Peyer's patch (tissue), 4 donors: ENCODE data around the gene COL20A1.

Experiments
- CTCF ChIP-seq, 6 experiments: fragments of 450-650 bp in 4 of 6; fragments of 200-600 bp in 2 of 6; sonication (generic) in 1 of 6; IDR thresholded peaks; one replicate each; pipeline ENCODE4 v1.5.1; 2017 to 2019; ENCODE audit warnings: antibody characterized with exemption in 6 of 6, mild to moderate bottlenecking in 3 of 6, moderate library complexity in 1 of 6
- POLR2A ChIP-seq, 2 donors: fragments of 450-650 bp; IDR thresholded peaks; one replicate each; pipeline ENCODE4 v1.5.1; 2017; ENCODE audit warnings: antibody characterized with exemption in 2 of 2, mild to moderate bottlenecking in 2 of 2, moderate library complexity in 2 of 2

DNA sequence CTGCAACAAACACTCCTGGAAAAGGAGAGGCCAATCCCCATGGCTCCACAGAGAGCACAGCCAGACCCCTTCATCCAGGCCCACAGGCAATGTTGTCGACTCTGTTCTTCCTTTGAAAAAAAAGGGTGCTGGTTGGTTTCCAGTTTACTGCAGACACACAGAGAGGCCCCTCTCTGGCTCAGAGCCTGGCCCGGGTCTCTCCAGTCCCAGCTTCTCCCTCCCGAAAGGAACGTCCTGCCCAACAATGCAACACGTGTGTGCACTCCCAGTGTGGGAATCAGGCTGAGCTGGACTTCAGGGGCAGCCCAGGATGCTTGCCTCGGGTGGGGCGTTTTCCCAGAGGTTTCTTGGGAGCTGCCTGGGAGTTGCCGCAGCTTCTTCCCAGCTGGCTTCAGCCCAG is 34.2 kb upstream of the COL20A1 start:
- TF ChIP-seq CTCF (IDR thresholded peaks at IDR 0.05) (no peak), POLR2A (IDR thresholded peaks at IDR 0.05) (no peak)
